ENCODE measurements around the gene ANKLE2.

DNA sequence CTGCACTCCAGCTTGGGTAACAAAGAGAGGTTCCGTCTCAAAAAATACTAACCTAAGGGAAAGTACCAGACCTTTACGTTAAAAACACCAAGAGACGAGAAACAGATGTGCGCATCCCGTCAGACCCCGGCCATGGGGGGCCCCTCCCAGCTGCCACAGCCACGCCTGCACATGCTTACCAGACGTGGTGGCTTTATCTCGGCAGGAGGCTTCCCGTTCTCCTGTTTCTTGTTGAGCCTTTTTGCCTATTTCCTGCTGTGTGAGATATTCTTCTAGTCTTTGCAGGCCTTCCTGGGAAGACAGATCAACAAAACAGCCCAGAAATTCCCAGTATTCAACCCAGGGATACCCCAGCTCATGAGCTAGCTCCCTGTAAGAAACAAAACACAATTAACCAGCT, 27.4 kb downstream of the ANKLE2 start:
- TF ChIP-seq, protein P1, sequence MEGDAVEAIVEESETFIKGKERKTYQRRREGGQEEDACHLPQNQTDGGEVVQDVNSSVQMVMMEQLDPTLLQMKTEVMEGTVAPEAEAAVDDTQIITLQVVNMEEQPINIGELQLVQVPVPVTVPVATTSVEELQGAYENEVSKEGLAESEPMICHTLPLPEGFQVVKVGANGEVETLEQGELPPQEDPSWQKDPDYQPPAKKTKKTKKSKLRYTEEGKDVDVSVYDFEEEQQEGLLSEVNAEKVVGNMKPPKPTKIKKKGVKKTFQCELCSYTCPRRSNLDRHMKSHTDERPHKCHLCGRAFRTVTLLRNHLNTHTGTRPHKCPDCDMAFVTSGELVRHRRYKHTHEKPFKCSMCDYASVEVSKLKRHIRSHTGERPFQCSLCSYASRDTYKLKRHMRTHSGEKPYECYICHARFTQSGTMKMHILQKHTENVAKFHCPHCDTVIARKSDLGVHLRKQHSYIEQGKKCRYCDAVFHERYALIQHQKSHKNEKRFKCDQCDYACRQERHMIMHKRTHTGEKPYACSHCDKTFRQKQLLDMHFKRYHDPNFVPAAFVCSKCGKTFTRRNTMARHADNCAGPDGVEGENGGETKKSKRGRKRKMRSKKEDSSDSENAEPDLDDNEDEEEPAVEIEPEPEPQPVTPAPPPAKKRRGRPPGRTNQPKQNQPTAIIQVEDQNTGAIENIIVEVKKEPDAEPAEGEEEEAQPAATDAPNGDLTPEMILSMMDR (IDR thresholded peaks at IDR 0.05) = no peak
- TF ChIP-seq POLR2A (IDR thresholded peaks at IDR 0.05) = no peak

All from lower leg skin (tissue), 3 donors.